Activated CD8-positive, alpha-beta memory T cell treated with anti-CD3 and anti-CD28 coated beads, Interleukin-2, amount 50 U/mL, for 4 hours (primary cell): ENCODE results near the gene PNP.

Experiments used
- DNase-seq: peaks from one replicate; pipeline ENCODE4 v3.0.0-alpha.2; 2020

Gene PNP

GRCh38 chr14:20455355-20456300, 13.6 kb upstream of the PNP start:
- DNase-seq, result no peak

DNA sequence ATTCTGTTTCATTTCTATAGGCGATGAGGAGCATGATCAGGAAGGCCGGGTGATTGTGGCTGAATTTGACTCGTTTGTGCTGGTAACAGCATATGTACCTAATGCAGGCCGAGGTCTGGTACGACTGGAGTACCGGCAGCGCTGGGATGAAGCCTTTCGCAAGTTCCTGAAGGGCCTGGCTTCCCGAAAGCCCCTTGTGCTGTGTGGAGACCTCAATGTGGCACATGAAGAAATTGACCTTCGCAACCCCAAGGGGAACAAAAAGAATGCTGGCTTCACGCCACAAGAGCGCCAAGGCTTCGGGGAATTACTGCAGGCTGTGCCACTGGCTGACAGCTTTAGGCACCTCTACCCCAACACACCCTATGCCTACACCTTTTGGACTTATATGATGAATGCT, 12.2 kb upstream of the PNP start:
- no peak for DNase-seq

DNA sequence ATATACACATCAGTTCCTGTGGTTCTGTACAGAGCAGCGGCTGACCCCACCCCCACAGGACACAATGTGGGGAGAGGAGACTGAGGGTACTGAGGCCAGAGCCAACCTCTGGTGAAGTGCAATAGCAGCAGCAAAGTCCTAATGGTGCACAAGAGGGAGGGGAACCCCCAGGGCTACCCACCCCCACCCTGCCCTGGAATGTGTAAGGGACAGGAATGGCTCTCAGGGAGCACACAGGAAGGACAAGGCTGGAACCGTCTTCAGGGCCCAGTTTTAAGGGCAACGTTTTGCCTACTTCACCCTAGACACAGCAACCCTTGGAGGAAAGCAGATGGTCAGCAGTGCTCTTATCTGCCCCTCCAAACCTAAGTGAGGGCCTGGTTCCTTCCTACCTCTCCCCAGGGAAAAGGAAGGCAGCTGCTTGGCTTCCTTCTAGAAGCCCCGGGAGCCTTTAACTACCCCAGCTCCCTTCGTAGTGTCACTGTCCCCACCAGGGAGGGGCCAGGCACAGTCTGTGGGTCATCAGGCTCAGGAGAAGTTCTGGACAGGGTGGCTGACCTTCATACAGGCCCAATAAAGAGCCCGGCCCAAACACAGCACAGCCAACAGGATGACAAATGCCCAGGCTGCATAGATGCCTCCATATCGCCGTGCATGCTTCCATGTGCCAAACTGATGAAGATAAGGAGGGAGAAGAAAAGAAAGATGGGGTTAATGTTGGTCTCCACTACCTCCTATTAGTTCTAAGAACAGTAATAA, 11.0 kb upstream of the PNP start:
- no peak for DNase-seq

- peak; percentile 55 for DNase-seq
Measured at GRCh38 chr14:20460458-20461224, 8.6 kb upstream of the PNP start.

GRCh38 chr14:20461225-20462141, 7.7 kb upstream of the PNP start, which contains the start of gene PIP4P1:
PIP4P1 (minus strand) TSS chr14:20461434; CDS start chr14:20461325, 109 bp downstream.
- DNase-seq, result peak; percentile 96

GRCh38 chr14:20468764-20469241, 403 bp upstream of the PNP start:
- DNase-seq, result no peak

GRCh38 chr14:20469890-20470602, 840 bp downstream of the PNP start:
- DNase-seq, result peak; percentile 42

GRCh38 chr14:20470603-20470901, 1.3 kb downstream of the PNP start:
- no peak for DNase-seq

GRCh38 chr14:20472536-20473169, 3.4 kb downstream of the PNP start:
- no peak for DNase-seq

GRCh38 chr14:20476776-20477175, 7.6 kb downstream of the PNP start:
- DNase-seq, result no peak

GRCh38 chr14:20477211-20477876, 8.1 kb downstream of the PNP start:
- DNase-seq, result no peak

DNA sequence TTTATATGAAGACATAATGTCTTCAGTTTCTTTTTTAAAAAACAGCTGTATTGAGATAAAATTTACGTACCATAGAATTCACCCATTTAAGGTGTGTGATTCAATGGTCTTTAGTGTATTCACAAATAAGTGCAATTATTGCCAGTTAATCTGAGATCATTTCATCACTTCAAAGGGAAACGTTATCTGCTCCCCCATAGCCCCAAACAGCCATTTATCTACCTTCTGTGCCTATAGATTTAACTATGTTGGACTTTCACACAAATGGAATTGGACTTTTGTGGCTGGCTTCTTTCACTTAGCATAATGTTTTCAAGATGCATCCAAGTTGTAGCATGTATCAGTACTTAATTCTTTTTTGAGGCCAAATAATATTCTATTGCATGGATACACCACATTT, 9.7 kb downstream of the PNP start:
- no peak for DNase-seq

DNA sequence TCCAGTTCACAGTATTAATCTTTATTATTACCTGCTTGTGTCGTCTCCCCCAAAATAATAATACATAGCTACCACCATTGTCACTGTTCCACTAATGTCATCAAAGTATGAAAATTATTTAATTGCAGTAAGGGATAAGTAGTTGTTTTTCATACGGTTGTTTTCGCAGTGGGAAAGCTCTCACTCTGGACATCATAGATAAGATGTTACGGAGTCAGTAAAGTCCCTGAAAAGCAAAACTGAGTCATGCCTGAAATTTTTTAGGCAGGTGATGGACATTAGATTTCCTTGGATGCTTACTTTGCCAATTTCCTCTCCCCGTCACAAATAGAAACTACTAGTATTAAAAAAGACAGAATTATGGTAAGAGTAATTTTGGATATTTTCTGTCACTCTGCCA, 13.2 kb downstream of the PNP start:
- DNase-seq, result no peak

DNA sequence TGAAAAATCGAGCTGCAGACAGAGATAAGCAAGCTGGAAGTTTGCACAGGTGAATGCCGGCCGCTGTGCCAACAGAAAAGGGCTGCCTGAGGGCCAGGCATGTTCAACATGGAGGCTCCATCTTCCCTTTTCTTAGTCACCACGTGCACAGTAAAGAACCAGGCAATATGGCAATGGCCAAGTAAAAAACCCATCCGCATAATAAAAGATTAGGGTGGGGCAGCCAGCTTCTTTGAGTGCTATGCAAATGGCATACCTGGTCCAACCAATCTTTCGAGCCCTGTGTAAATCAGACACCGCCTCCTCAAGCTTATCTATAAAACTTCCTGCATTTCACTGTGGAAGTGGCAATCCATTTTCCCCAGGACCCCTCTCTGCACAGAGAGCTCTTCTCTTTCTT, 16.7 kb downstream of the PNP start:
- DNase-seq, result no peak

DNA sequence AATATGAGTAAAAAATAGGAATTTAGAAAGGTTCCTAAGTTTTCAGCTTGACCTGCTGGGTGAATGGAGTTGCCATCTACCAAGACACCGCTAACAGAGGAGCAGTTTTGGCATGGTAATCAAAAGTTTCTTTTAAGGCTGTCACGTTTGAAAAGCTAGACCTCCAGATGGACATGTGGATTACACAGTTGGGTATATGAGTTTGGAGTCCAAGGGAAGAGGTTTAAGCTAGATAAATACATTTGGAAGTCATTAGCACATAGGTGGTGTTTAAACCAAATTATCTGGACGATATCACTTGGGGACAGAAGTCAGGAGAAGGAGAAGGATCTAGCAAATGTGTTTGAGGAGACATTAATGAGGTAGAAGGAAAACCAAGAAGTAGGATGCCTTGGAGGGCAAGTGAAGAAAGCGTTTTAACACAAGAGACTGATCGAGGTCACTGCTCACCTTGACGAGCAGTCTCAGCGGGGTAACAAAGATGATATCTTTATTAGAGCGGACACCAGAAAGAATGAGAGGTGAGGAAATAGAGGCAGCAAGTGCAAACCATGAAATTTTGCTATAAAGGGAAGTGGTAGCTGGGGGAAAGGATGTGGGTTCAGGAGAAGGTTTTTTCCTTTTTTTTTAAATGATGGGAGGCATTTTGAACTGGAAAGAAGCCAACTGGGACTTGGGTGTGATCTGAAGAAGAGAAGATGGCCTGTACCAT, 17.6 kb downstream of the PNP start:
- no peak for DNase-seq

DNA sequence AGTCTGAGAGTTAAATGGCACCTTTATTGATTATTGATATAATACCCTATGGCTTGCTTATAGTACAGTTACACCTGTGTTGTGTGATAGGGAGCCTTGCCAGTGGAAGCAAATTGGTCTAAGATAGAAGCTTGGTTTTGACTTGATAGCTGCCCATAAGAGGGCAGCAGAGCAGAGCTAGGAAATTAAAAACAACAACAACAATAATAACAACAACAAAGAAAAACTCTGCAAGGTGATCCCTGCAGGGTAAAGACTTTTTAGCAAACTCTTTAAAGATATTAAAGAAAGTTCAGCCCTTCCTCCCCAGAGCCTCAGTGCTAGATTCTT, 18.2 kb downstream of the PNP start:
- DNase-seq, result no peak

DNA sequence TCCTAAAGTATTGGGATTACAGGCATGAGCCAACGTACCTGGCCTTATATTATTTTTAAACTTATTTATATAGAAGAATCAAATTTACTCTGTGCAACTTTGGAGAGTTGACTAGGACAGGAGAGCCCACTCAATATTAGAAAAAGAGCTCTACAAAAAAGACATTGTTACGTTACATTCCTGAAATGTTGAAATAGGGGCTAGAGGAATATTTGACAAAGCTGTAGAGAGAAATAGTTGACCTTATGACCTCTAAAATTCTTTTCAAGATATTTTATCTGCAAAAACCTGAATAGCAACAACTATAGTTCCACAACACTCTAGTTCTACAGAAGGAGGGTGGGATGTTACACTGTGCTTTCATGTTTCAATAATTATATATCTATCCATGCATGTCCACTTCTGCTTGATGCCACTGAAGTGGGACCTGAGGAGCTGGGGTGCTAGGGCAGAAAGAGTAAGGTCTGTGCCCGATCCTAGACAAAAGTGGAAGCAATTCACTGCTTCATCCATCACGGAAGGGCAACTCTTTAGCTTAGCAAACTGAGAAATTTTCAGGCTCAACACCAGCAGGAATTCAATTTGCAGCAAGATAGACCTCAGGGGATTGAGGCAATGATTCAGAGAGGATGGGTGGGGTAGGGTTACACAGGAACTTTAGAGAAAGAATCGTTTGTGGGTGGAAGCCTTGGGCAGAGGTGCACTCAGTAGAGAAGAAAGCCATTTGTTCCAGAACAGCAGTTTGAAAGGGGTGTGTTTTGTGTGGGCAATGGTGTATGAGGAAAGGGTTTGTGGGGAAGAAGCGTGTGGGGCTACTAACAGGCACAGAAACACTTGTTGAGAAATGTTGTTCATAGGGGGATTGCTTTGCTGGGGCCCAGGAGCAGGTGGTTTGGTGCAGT, 20.1 kb downstream of the PNP start:
- no peak for DNase-seq

- DNase-seq, result no peak
Measured at GRCh38 chr14:20490563-20490962, 21.4 kb downstream of the PNP start.

DNA sequence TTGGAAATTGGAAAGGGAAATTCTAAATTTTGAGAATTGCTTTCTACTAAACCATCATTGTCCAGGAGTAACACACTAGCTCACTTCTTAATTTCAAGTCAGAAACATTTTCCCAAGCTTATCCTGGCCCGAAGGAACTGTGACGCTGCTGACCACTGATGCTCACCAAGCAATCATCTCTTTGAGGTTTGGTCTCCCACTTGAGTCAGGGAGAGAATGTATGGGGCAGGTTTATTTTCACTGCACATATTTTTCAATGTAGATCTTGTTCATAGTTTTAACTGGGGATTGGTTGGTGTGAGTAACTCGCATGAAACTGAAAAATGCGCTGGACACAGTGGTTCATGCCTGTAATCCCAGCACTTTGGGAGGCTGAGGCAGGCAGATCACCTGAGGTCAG, 23.3 kb downstream of the PNP start:
- DNase-seq, result no peak
